OCI-LY7 (cell line): ENCODE measurements around the gene ATXN7L2. TPM values are rescaled to one million over a fixed set of nuclear protein-coding genes. Genes with fewer than 3 reads are reported as not detected.

ENCODE experiments used
- BruUV-seq: library from RNA; stranded (reverse); fragments of 400-500 nt; replicated peaks from 2 replicates; lab custom pipeline; 2021; lab: Mats Ljungman, UMichigan
- CTCF ChIA-PET: fragments of 300-600 bp; sonication (Branson Sonifier 250); formaldehyde crosslinking; loops from one replicate; lab custom pipeline; 2022; ENCODE audit warnings: antibody characterized with exemption; ENCODE audit not compliant: unreplicated experiment; lab: Charles Lee
- POLR2A ChIA-PET: fragments of 300-600 bp; sonication (Branson Sonifier 250); formaldehyde crosslinking; loops from one replicate; lab custom pipeline; 2022; ENCODE audit warnings: antibody characterized with exemption; lab: Charles Lee
- DNase-seq: peaks from one replicate; pipeline ENCODE4 v3.0.0-alpha.2; 2015; ENCODE audit warnings: low spot score
- H2AFZ ChIP-seq: fragments of 200-600 bp; sonication (generic), shearing (Covaris generic); 2 replicates; pipeline ENCODE4 v1.6.1; 2014; ENCODE audit warnings: mild to moderate bottlenecking, antibody characterized with exemption, low read length, moderate library complexity
- H3K27ac ChIP-seq: fragments of 200-600 bp; sonication (generic); 2 replicates; pipeline ENCODE4 v1.5.1; 2014; ENCODE audit warnings: mixed run types, low read depth, mild to moderate bottlenecking, moderate library complexity, low read length, inconsistent platforms; ENCODE audit not compliant: poor library complexity, severe bottlenecking
- H3K36me3 ChIP-seq: fragments of 200-600 bp; sonication (generic); 2 replicates; pipeline ENCODE4 v1.6.1; 2014; ENCODE audit warnings: mild to moderate bottlenecking, antibody characterized with exemption, low read length, moderate library complexity, mixed read lengths; ENCODE audit not compliant: insufficient read depth
- H3K4me1 ChIP-seq: fragments of 200-600 bp; sonication (generic); 2 replicates; pipeline ENCODE4 v1.5.1; 2014; ENCODE audit warnings: mild to moderate bottlenecking, low read length; ENCODE audit not compliant: insufficient read depth, poor library complexity, severe bottlenecking
- H3K4me2 ChIP-seq: fragments of 200-600 bp; sonication (generic); 2 replicates; pipeline ENCODE4 v1.6.1; 2014; ENCODE audit warnings: mild to moderate bottlenecking, low read length
- H3K4me3 ChIP-seq: fragments of 200-600 bp; sonication (generic); 2 replicates; pipeline ENCODE4 v1.5.1; 2014; ENCODE audit warnings: mild to moderate bottlenecking, low read depth, low read length; ENCODE audit not compliant: poor library complexity, severe bottlenecking
- H3K79me2 ChIP-seq: fragments of 200-600 bp; sonication (generic); 2 replicates; pipeline ENCODE4 v1.6.1; 2016; ENCODE audit warnings: low read depth, mild to moderate bottlenecking, low read length, moderate library complexity, mixed read lengths; ENCODE audit not compliant: insufficient read depth
- H3K9me2 ChIP-seq: fragments of 200-600 bp; sonication (generic); 2 replicates; pipeline ENCODE4 v1.6.1; 2016; ENCODE audit warnings: mild to moderate bottlenecking, low read length, mixed read lengths; ENCODE audit not compliant: insufficient read depth
- H3K9me3 ChIP-seq: fragments of 200-600 bp; sonication (generic); 2 replicates; pipeline ENCODE4 v1.6.1; 2014; ENCODE audit warnings: mild to moderate bottlenecking, mixed run types, low read length, mixed read lengths
- H4K20me1 ChIP-seq: fragments of 200-600 bp; sonication (generic); 2 replicates; pipeline ENCODE4 v1.6.1; 2014; ENCODE audit warnings: mild to moderate bottlenecking, antibody characterized with exemption, low read length, moderate library complexity, mixed read lengths; ENCODE audit not compliant: insufficient read depth
- CTCF ChIP-seq: fragments of 200-600 bp; sonication (generic); conservative IDR thresholded peaks from 2 replicates; pipeline ENCODE4 v1.5.1; 2014; ENCODE audit warnings: mild to moderate bottlenecking, antibody characterized with exemption, low read length, moderate library complexity, mixed read lengths
- EZH2phosphoT487 ChIP-seq: fragments of 200-600 bp; sonication (generic); IDR thresholded peaks from 2 replicates; pipeline ENCODE4 v1.6.1; 2018; ENCODE audit warnings: low read depth, borderline replicate concordance, mild to moderate bottlenecking, mixed run types, antibody characterized with exemption, low read length, moderate library complexity, mixed read lengths
- intact Hi-C: fragments of 100-400 bp; cut with micrococcal nuclease; formaldehyde crosslinking; loops from one replicate; pipeline ENCODE4 v1.10.0; 2022; ENCODE audit not compliant: unreplicated experiment
- total RNA-seq, 2 experiments: library from RNA; depleted of rRNA in 1 of 2; stranded (reverse); fragments of >200 nt in 1 of 2; shearing (Covaris generic) in 1 of 2; gene quantifications; 2 replicates each; pipeline ENCODE4 v1.2.3, GENCODE V29; 2014 to 2022

The ATXN7L2 gene
- total RNA-seq, 2 experiments from 2014 or later: 6.5 to 8.2 TPM

GRCh38 chr1:109477821-109478220 lies 5.9 kb upstream of the ATXN7L2 start:
- intact Hi-C loops: no loop called here
- BruUV-seq: no TSS peak
- no peak overlapping the region for H3K27ac ChIP-seq
- no peak overlapping the region for H3K4me3 ChIP-seq
- POLR2A ChIA-PET: no interaction called here
- H3K79me2 ChIP-seq: no peaks in the 10 kb centered on the region
- DNase-seq: no peak
- no peak overlapping the region for H3K4me2 ChIP-seq
- H3K36me3 ChIP-seq: no peaks in the 10 kb centered on the region
- no peaks in the 10 kb centered on the region for H4K20me1 ChIP-seq
- no peak overlapping the region for H2AFZ ChIP-seq
- CTCF ChIA-PET: no interaction called here
- H3K4me1 ChIP-seq: peaks cover 1% of the 10 kb centered on the region
- no peaks in the 10 kb centered on the region for H3K9me3 ChIP-seq
- H3K9me2 ChIP-seq: no peaks in the 10 kb centered on the region
- TF ChIP-seq EZH2phosphoT487 (no peak), CTCF (no peak)

- H3K79me2 ChIP-seq: no peaks in the 10 kb centered on the region
- peak; percentile 38 for DNase-seq
- BruUV-seq: no TSS peak
- TF ChIP-seq CTCF (no peak), EZH2phosphoT487 (no peak)
- H3K27ac ChIP-seq: no peak overlapping the region
- H3K9me2 ChIP-seq: no peaks in the 10 kb centered on the region
- H3K4me1 ChIP-seq: peaks cover 6% of the 10 kb centered on the region
- POLR2A ChIA-PET: no interaction called here
- no peaks in the 10 kb centered on the region for H3K36me3 ChIP-seq
- no peaks in the 10 kb centered on the region for H3K9me3 ChIP-seq
- CTCF ChIA-PET: no interaction called here
- H4K20me1 ChIP-seq: no peaks in the 10 kb centered on the region
- no peak overlapping the region for H3K4me3 ChIP-seq
- H3K4me2 ChIP-seq: no peak overlapping the region
- H2AFZ ChIP-seq: no peak overlapping the region
- intact Hi-C loops: no loop called here
These were observed 4.9 kb upstream of the ATXN7L2 start for GRCh38 chr1:109478806-109479205.

- no peak overlapping the region for H3K4me3 ChIP-seq
- no peaks in the 10 kb centered on the region for H3K9me2 ChIP-seq
- POLR2A ChIA-PET: interaction anchor here (0.6 kb wide), 1 partner anchor 67 kb away, joined by 3 read pairs; no protein-coding TSS in a partner anchor
- TF ChIP-seq CTCF (no peak), EZH2phosphoT487 (no peak)
- no peaks in the 10 kb centered on the region for H3K9me3 ChIP-seq
- intact Hi-C loops: no loop called here
- DNase-seq: no peak
- H3K36me3 ChIP-seq: no peaks in the 10 kb centered on the region
- H3K4me1 ChIP-seq: peaks cover 7% of the 10 kb centered on the region
- no peak overlapping the region for H2AFZ ChIP-seq
- CTCF ChIA-PET: no interaction called here
- no TSS peak for BruUV-seq
- H4K20me1 ChIP-seq: no peaks in the 10 kb centered on the region
- no peaks in the 10 kb centered on the region for H3K79me2 ChIP-seq
- H3K4me2 ChIP-seq: no peak overlapping the region
- H3K27ac ChIP-seq: no peak overlapping the region
These were observed 4.4 kb upstream of the ATXN7L2 start for GRCh38 chr1:109479311-109479710.
